ENCODE results near the gene UCKL1.

UCKL1 gene

GRCh38 chr20:63955827-63956663 is at the start of gene UCKL1:
Gene UCKL1, minus strand, starts transcription at chr20:63956416. Its CDS starts 44 bp downstream, at chr20:63956372.
- no peak; the same call in 1 of the 2 replicates for TF ChIP-seq CTCF (IDR thresholded peaks at IDR 0.05)

- no peak for TF ChIP-seq CTCF (IDR thresholded peaks at IDR 0.05)
Observed at GRCh38 chr20:64005394-64005793, 49.2 kb upstream of the UCKL1 start.

DNA sequence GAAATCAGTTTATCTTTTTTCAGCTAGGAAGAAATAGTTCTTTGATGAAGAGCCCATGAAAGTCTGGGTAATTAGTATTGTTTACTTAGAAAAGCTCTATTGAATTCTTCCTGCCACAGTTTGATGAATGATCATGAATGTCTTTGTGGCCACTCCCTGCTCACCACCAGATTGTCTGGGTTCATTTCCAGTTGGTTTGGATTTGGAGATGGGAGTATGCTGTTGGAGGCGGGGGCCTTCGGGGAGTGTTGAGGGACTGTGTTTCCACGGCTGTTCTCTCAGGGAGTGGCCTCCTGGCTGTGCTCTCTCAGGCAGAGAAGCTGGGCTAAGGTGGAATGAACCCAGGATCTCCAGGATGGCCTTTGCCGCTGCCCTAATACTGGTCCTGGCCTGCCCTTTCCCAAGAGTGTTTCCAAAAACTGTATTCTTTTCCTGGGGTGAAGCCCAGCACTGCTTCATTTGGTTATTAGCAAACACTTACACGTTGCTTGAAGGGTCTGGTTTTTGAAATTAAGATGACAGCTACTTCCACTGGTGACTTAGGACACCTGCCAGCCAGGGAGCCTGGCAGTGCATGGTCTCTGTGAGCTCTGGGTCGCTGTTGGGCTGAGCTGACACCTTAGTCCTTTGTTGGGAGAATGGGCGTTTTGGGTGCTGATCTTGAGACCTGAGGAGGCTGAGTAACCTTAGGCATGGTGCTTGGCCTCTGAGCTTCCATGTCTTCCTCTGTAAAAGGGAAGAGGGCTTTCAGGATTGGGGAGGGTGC is 47.9 kb upstream of the UCKL1 start:
- no peak for TF ChIP-seq CTCF (IDR thresholded peaks at IDR 0.05)

GRCh38 chr20:64001607-64002011 is 45.4 kb upstream of the UCKL1 start:
- TF ChIP-seq CTCF (IDR thresholded peaks at IDR 0.05) = no peak

- no peak for TF ChIP-seq CTCF (IDR thresholded peaks at IDR 0.05)
Observed at GRCh38 chr20:64000906-64001305, 44.7 kb upstream of the UCKL1 start.

DNA sequence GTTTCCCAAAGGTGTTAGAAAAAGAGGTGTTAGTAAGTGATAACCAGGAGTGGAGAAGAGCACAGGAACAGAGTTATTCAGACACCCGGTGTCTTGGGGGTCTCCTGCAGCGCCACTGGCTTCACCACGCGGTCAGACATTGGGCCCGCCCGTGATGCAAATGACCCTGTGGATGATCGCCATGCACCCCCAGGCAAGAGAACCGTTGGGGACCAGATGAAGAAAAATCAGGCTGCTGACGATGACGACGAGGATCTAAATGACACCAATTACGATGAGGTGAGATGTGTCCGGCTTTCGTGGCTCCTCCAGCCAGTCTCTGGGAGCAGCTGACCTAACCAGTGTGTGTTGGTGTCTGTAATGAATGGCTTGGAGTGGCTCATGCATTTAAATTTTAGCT is 26.7 kb upstream of the UCKL1 start:
- TF ChIP-seq CTCF (IDR thresholded peaks at IDR 0.05) = no peak

DNA sequence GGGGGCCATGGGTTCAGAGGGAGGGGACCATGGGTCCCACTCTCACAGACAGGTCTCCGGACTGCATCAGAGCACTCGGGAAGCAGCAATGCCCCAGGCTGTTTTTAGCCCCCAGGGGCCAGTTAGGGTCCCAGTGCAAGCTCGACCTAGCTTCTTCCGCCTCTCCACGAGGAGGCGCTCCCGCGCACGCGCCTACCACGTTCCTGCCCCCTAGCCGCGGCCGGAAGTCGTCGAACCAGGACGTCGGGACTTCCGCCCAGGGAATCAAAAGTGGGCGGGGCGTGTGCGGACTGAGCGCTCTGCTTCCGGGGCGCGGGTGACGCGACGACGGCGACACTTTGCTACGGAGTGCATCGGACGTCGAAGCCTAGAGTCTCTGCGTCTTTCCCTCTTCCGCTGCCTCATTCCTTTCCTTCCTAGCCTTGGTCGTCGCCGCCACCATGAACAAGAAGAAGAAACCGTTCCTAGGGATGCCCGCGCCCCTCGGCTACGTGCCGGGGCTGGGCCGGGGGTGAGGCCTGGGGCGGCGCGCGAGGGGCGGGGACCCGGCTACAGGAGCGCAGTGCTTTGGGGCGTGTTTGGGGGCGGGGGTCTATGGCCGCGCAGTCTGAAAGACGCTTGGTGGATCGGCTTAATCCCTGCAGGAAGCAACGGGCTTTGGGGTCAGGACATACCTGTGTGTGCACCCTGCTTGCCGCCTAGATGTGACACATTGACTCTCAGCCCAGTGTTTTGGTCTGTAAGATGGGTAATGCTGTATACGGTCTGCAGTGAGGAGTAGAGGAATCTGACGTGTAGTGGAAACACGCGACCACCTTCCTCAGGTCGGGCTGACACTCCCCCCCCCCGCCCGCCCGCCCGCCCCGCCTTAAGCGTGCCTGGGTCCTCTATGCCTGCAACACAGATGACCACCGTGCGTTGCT is 24.9 kb upstream of the UCKL1 start, which contains the start of gene PRPF6:
PRPF6 (plus strand) TSS at position 327 of the 923 bp plus-strand sequence; CDS start at position 441, 114 bp downstream.
- peak; percentile 89 for TF ChIP-seq CTCF (IDR thresholded peaks at IDR 0.05)
